ENCODE results near the gene RPL13. TPM values are rescaled to one million over a fixed set of nuclear protein-coding genes. Genes with fewer than 3 reads are reported as not detected.

RPL13 gene
- total RNA-seq, 1 experiment from 2014 or later: 2,157 TPM

DNA sequence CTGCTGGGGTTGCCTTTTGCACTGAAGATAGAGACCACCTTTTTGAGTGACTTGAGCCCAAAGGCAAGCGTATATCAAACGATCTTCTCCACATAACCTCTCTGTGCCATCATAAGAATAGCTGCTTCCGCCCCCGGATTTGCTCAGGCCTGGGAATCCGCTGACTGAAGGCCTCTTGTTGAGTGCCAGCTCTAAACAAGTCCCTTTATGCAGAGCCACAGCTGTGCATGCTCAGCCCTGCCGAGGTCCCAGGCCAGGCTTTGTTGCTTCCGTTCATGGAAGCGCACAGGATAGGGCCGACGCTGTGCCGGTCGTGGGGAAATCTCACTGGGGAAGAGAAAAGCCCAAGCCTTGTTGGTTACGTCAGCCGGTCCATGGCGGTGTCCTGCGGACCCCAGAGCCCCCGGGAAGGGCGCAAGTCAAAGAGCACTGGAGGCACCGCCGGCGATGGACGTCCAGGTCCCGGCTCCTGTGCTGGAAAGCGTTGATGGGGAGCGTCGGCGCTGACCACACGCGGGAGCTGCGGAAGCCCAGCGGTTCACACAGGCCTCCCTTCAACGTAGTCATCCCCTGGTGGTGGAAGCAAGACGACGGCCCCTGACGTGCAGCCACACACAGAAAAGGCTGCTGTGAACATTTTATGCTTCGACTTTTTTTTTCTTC is 23.5 kb upstream of the RPL13 start:
- Histone ChIP-seq H2BK5ac (ENCODE audit: insufficient read length, low read length) (no peak overlapping the region), H3K56ac (ENCODE audit: insufficient read length, low read depth, low read length) (no peak overlapping the region), H4K8ac (replicated peaks; ENCODE audit: insufficient read length, low read depth, low read length) (no peak overlapping the region), H3K27ac (ENCODE audit: insufficient read length, low read depth, low read length) (no peak overlapping the region), H3K18ac (ENCODE audit: insufficient read length, low read depth, low read length) (no peak overlapping the region), H4K5ac (ENCODE audit: insufficient read length, low read depth, low read length) (no peak overlapping the region), H2AFZ (ENCODE audit: low read length) (no peak overlapping the region), H3K23ac (ENCODE audit: insufficient read length, low read depth, low read length) (no peak overlapping the region), H2BK120ac (ENCODE audit: low read depth, low read length, poor library complexity, severe bottlenecking) (no peak overlapping the region), H3K79me2 (ENCODE audit: insufficient read depth, low read length) (no peaks in the 10 kb centered on the region), H3K23me2 (ENCODE audit: insufficient read length, low read depth, low read length, poor library complexity, severe bottlenecking) (no peaks in the 10 kb centered on the region), H4K91ac (ENCODE audit: insufficient read length, low read depth, low read length) (no peak overlapping the region), H2AK5ac (ENCODE audit: insufficient read length, low read length) (no peak overlapping the region), H3K9ac (ENCODE audit: extremely low read depth, insufficient read length, low read length) (no peak overlapping the region), H4K20me1 (ENCODE audit: control insufficient read depth, insufficient read depth, insufficient read length) (no peaks in the 10 kb centered on the region), H3K27me3 (ENCODE audit: insufficient read depth, low read length) (no peaks in the 10 kb centered on the region), H3K9me3 (ENCODE audit: control insufficient read depth, low read depth, low read length) (no peaks in the 10 kb centered on the region), H2BK12ac (ENCODE audit: insufficient read length, low read depth, low read length) (no peak overlapping the region), H2BK15ac (ENCODE audit: low read depth, low read length) (no peak overlapping the region), H3K4me2 (ENCODE audit: insufficient read depth, insufficient read length, low read length) (no peak overlapping the region), H3K4ac (ENCODE audit: low read depth, low read length) (no peak overlapping the region), H2BK20ac (ENCODE audit: low read depth, low read length, poor library complexity, severe bottlenecking) (no peak overlapping the region), H3T11ph (ENCODE audit: low read length) (no peak overlapping the region), H3K14ac (ENCODE audit: insufficient read depth, low read length) (no peak overlapping the region), H3K79me1 (ENCODE audit: insufficient read depth, low read depth, low read length, poor library complexity, severe bottlenecking) (no peaks in the 10 kb centered on the region), H3K4me1 (ENCODE audit: insufficient read depth, low read length) (no peaks in the 10 kb centered on the region)
- no peaks in the 10 kb centered on the region for H3K9me3 Mint-ChIP-seq
- WGBS (ENCODE audit: extremely low coverage, insufficient read length, low lambda C conversion rate): no CpG with 5 or more reads among the region's 36 CpGs
- no peaks in the 10 kb centered on the region for H3K4me1 Mint-ChIP-seq
- H3K36me3 Mint-ChIP-seq (ENCODE audit: insufficient read depth in 1 of 3, low read depth in 3 of 3): peaks cover 30 to 67% (median 61%) of the 10 kb centered on the region in 3 experiments
- no peak for DNase-seq
- no peak overlapping the region for H3K4me3 Mint-ChIP-seq
- TF ChIP-seq, protein P1, sequence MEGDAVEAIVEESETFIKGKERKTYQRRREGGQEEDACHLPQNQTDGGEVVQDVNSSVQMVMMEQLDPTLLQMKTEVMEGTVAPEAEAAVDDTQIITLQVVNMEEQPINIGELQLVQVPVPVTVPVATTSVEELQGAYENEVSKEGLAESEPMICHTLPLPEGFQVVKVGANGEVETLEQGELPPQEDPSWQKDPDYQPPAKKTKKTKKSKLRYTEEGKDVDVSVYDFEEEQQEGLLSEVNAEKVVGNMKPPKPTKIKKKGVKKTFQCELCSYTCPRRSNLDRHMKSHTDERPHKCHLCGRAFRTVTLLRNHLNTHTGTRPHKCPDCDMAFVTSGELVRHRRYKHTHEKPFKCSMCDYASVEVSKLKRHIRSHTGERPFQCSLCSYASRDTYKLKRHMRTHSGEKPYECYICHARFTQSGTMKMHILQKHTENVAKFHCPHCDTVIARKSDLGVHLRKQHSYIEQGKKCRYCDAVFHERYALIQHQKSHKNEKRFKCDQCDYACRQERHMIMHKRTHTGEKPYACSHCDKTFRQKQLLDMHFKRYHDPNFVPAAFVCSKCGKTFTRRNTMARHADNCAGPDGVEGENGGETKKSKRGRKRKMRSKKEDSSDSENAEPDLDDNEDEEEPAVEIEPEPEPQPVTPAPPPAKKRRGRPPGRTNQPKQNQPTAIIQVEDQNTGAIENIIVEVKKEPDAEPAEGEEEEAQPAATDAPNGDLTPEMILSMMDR (conservative IDR thresholded peaks at IDR 0.05): no peak
- no peak overlapping the region for H3K27ac Mint-ChIP-seq
- no peaks in the 10 kb centered on the region for H3K27me3 Mint-ChIP-seq (ENCODE audit: low read depth)
